SK-N-MC (cell line): ENCODE results near the gene CLIC6.
"Not testable (repeated sequence)": the region's sequence is repeated elsewhere in the genome, so short reads cannot be mapped to it uniquely, and the experiment has no call there.

Experiments used
- DNase-seq: peaks from one replicate; pipeline ENCODE4 v3.0.0-alpha.2; 2011; ENCODE audit warnings: low read depth, low spot score
- H3K27ac ChIP-seq: fragments of 200-600 bp; sonication (generic); 2 replicates; pipeline ENCODE4 v1.5.1; 2016; ENCODE audit warnings: mixed run types
- H3K36me3 ChIP-seq: fragments of 200-600 bp; sonication (generic); 2 replicates; pipeline ENCODE4 v1.6.1; 2017; ENCODE audit warnings: antibody characterized with exemption, low read length, mixed read lengths; ENCODE audit not compliant: insufficient read depth
- H3K4me3 ChIP-seq: fragments of 200-600 bp; sonication (generic); 2 replicates; pipeline ENCODE4 v1.5.1; 2016
- H3K9ac ChIP-seq: fragments of 200-600 bp; sonication (generic); 2 replicates; pipeline ENCODE4 v1.8.0; 2017; ENCODE audit warnings: mixed run types, mixed read lengths; ENCODE audit not compliant: insufficient read length
- H3K9me3 ChIP-seq: fragments of 200-600 bp; sonication (generic); 2 replicates; pipeline ENCODE4 v1.6.1; 2017; ENCODE audit warnings: low read depth, mild to moderate bottlenecking, antibody characterized with exemption, low read length, moderate library complexity, mixed read lengths
- EZH2 ChIP-seq: fragments of 200-600 bp; sonication (generic); IDR thresholded peaks from one replicate; pipeline ENCODE4 v1.6.1; 2017; ENCODE audit warnings: antibody characterized with exemption
- FOXP2 ChIP-seq: optimal IDR thresholded peaks from 2 replicates; pipeline ENCODE3; 2011; ENCODE audit warnings: mild to moderate bottlenecking, moderate library complexity; ENCODE audit not compliant: insufficient read depth; ENCODE audit errors: extremely low read length, control extremely low read depth
- POLR2AphosphoS5 ChIP-seq: IDR thresholded peaks from 2 replicates; pipeline ENCODE4 v1.6.1; 2012; ENCODE audit warnings: mild to moderate bottlenecking, low read depth, low read length, borderline replicate concordance

The CLIC6 gene

GRCh38 chr21:34705011-34705410 lies 36.2 kb downstream of the CLIC6 start:
- Histone ChIP-seq H3K4me3 (peak overlapping the region; percentile 69), H3K9ac (peak overlapping the region; percentile 58), H3K27ac (peak overlapping the region; percentile 97), H3K9me3 (no peaks in the 10 kb centered on the region), H3K36me3 (no peaks in the 10 kb centered on the region)
- DNase-seq: no peak
- TF ChIP-seq FOXP2 (no peak), POLR2AphosphoS5 (no peak), EZH2 (no peak)

GRCh38 chr21:34706337-34706736 lies 37.5 kb downstream of the CLIC6 start:
- Histone ChIP-seq H3K4me3 (no peak overlapping the region), H3K9ac (no peak overlapping the region), H3K9me3 (no peaks in the 10 kb centered on the region), H3K36me3 (no peaks in the 10 kb centered on the region), H3K27ac (no peak overlapping the region)
- TF ChIP-seq EZH2: no peak
- no peak for TF ChIP-seq FOXP2
- TF ChIP-seq POLR2AphosphoS5: no peak
- no peak for DNase-seq

DNA sequence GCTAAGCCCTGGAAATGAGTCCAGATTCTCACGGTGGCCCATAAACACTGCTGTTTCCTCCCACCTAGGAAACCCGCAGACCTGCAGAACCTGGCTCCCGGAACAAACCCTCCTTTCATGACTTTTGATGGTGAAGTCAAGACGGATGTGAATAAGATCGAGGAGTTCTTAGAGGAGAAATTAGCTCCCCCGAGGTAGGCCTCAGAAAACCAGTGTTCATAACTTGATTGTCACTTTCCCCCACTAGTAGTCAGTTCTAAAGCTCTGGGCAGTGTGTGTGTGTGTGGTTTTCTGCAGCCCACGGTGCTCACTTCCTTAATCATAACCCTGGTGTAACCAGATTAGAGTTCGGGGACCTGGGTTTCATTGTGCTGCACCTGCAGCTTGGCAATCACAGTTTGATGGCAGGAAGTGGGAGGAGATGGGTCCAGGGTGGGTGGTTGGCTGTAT lies 39.1 kb downstream of the CLIC6 start:
- Histone ChIP-seq H3K36me3 (no peaks in the 10 kb centered on the region), H3K27ac (no peak overlapping the region), H3K4me3 (no peak overlapping the region), H3K9me3 (no peaks in the 10 kb centered on the region), H3K9ac (no peak overlapping the region)
- TF ChIP-seq EZH2: no peak
- no peak for TF ChIP-seq FOXP2
- no peak for TF ChIP-seq POLR2AphosphoS5
- DNase-seq: no peak

GRCh38 chr21:34713621-34714020 lies 44.8 kb downstream of the CLIC6 start:
- H3K27ac ChIP-seq: no peak overlapping the region
- no peaks in the 10 kb centered on the region for H3K36me3 ChIP-seq
- no peak for TF ChIP-seq FOXP2
- TF ChIP-seq EZH2: no peak
- no peak for TF ChIP-seq POLR2AphosphoS5
- H3K4me3 ChIP-seq: no peak overlapping the region
- no peak for DNase-seq
- no peaks in the 10 kb centered on the region for H3K9me3 ChIP-seq
- no peak overlapping the region for H3K9ac ChIP-seq

DNA sequence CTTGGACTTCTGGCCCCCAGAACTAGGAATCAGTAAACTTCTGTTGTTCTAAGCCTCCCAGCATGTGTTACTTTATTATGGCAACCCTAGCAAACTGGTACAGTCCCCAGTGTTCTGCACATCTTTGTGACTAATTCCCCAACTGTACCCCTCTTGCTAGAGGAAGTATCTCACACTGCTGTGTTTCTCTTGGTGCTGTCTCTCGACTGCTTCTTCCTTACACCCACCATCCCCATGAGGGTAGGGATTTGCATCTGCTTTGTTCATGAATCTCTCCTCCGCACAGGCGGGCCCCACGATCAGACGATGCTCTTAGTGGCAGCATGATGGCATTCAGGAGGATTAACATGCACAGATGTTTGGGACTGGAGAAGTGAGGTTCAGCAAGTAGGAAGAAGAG lies 46.7 kb downstream of the CLIC6 start:
- no peak for TF ChIP-seq EZH2
- no peak for TF ChIP-seq POLR2AphosphoS5
- TF ChIP-seq FOXP2: no peak
- H3K9me3 ChIP-seq: no peaks in the 10 kb centered on the region
- no peak overlapping the region for H3K9ac ChIP-seq
- no peaks in the 10 kb centered on the region for H3K36me3 ChIP-seq
- H3K4me3 ChIP-seq: no peak overlapping the region
- no peak for DNase-seq
- no peak overlapping the region for H3K27ac ChIP-seq

- TF ChIP-seq FOXP2: no peak
- TF ChIP-seq POLR2AphosphoS5: no peak
- no peak for TF ChIP-seq EZH2
Observed at GRCh38 chr21:34715985-34716596, 47.3 kb downstream of the CLIC6 start.

DNA sequence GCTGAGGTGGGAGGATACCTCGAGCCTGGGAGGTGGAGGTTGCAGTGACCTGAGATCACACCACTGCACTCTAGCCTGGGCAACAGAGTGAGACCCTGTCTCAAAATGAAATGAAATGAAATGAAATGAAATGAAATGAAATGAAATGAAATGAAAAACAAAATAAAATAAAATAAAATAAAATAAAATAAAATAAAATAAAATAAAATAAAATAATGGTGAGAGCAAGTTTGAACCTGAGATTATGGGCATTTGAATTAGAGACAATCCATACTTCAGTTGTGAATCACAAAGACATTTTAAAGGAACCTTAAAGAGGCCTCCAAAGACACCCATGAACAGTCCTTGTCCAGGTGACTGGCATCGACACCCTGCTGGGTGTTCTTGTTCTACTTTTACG lies 49.7 kb downstream of the CLIC6 start:
- H3K27ac ChIP-seq, H3K9ac ChIP-seq, DNase-seq, H3K4me3 ChIP-seq, H3K36me3 ChIP-seq, H3K9me3 ChIP-seq: not testable (repeated sequence)

More at GRCh38 chr21:34715985-34716596, 47.3 kb downstream of the CLIC6 start:
- no peak for DNase-seq
- no peak overlapping the region for H3K9ac ChIP-seq
- H3K9me3 ChIP-seq: no peaks in the 10 kb centered on the region
- no peak overlapping the region for H3K4me3 ChIP-seq
- no peak overlapping the region for H3K27ac ChIP-seq
- no peaks in the 10 kb centered on the region for H3K36me3 ChIP-seq

- TF ChIP-seq EZH2: no peak
- DNase-seq: no peak
Observed at GRCh38 chr21:34722684-34723300, 54.0 kb downstream of the CLIC6 start.

More at GRCh38 chr21:34722684-34723300, 54.0 kb downstream of the CLIC6 start:
- Histone ChIP-seq H3K9ac (no peak overlapping the region), H3K4me3 (no peak overlapping the region), H3K9me3 (no peaks in the 10 kb centered on the region), H3K36me3 (no peaks in the 10 kb centered on the region), H3K27ac (no peak overlapping the region)
